GM12865 (cell line): ENCODE measurements around the gene DNAH7.
"Not testable (repeated sequence)": the region's sequence is repeated elsewhere in the genome, so short reads cannot be mapped to it uniquely, and the experiment has no call there.

Experiments used
- DNase-seq: peaks from one replicate; pipeline ENCODE4 v3.0.0; 2010; ENCODE audit warnings: low read depth
- H3K4me3 ChIP-seq: 2 replicates; pipeline ENCODE4 v1.5.1; 2011; ENCODE audit warnings: mild to moderate bottlenecking, low read depth, low read length, control low read depth
- CTCF ChIP-seq: IDR thresholded peaks from 2 replicates; pipeline ENCODE4 v1.5.1; 2011; ENCODE audit warnings: low read length, control low read depth, low read depth, inconsistent platforms; ENCODE audit not compliant: insufficient read depth; ENCODE audit errors: missing control alignments

The DNAH7 gene

GRCh38 chr2:195706161-195706900 is 362.3 kb downstream of the DNAH7 start:
- H3K4me3 ChIP-seq, result no peak overlapping the region
- no peak for DNase-seq
- TF ChIP-seq CTCF, result no peak

- TF ChIP-seq CTCF, result no peak
- H3K4me3 ChIP-seq, result no peak overlapping the region
- no peak for DNase-seq
Observed at GRCh38 chr2:195700480-195700879, 368.2 kb downstream of the DNAH7 start.

GRCh38 chr2:195697681-195698220 is 370.9 kb downstream of the DNAH7 start:
- H3K4me3 ChIP-seq, result no peak overlapping the region
- TF ChIP-seq CTCF, result no peak
- DNase-seq, result no peak

- DNase-seq, result no peak
- TF ChIP-seq CTCF, result no peak
- no peak overlapping the region for H3K4me3 ChIP-seq
Observed at GRCh38 chr2:195696012-195696411, 372.6 kb downstream of the DNAH7 start.

- no peak for DNase-seq
- TF ChIP-seq CTCF, result no peak
- H3K4me3 ChIP-seq, result no peak overlapping the region
Observed at GRCh38 chr2:195695002-195695631, 373.5 kb downstream of the DNAH7 start.

- no peak for DNase-seq
- TF ChIP-seq CTCF, result no peak
- no peak overlapping the region for H3K4me3 ChIP-seq
Observed at GRCh38 chr2:195694553-195694952, 374.1 kb downstream of the DNAH7 start.

GRCh38 chr2:195692531-195692930 is 376.1 kb downstream of the DNAH7 start:
- H3K4me3 ChIP-seq, DNase-seq: not testable (repeated sequence)
